CD4-positive, alpha-beta T cell (primary cell): ENCODE measurements around the gene BAZ1B. TPM values are rescaled to one million over a fixed set of nuclear protein-coding genes. Genes with fewer than 3 reads are reported as not detected.

ENCODE experiments used
- ATAC-seq: fragments of 200-7000 bp; cut with Tn5 transposase; one replicate; pipeline ENCODE4 v1.10.0; 2022; ENCODE audit warnings: mild to moderate bottlenecking; ENCODE audit not compliant: poor library complexity
- CTCF ChIA-PET: fragments of 350-600 bp; sonication (Branson Sonifier 250); formaldehyde crosslinking; loops from one replicate; lab custom pipeline; 2021; ENCODE audit warnings: antibody characterized with exemption, inconsistent platforms; lab: Charles Lee
- POLR2A ChIA-PET: fragments of 350-600 bp; sonication (Branson Sonifier 250); formaldehyde crosslinking; loops from one replicate; lab custom pipeline; 2021; ENCODE audit warnings: antibody characterized with exemption, inconsistent platforms; lab: Charles Lee
- DNase-seq, 14 experiments: peaks; one replicate each; pipeline ENCODE4 v3.0.0-alpha.2; 2013 to 2020; ENCODE audit warnings: mixed read lengths in 2 of 14
- H3K27ac ChIP-seq, 2 donors: one replicate each; pipeline versions ENCODE4 v1.5.1 to v1.7.0; 2013; ENCODE audit warnings: low read length in 2 of 2, low read depth in 1 of 2, mild to moderate bottlenecking in 1 of 2
- H3K27me3 ChIP-seq, 2 experiments: 1 replicate in 1 of 2; 2 replicates in 1 of 2; pipeline versions ENCODE4 v1.6.1 to v1.7.0; 2013; ENCODE audit warnings: low read length in 2 of 2, control low read depth in 1 of 2, mild to moderate bottlenecking in 1 of 2, moderate library complexity in 1 of 2; ENCODE audit not compliant: insufficient read depth in 2 of 2, control insufficient read depth in 1 of 2
- H3K36me3 ChIP-seq: one replicate; pipeline ENCODE4 v1.6.1; 2013; ENCODE audit warnings: low read length, control low read depth; ENCODE audit not compliant: insufficient read depth
- H3K4me1 ChIP-seq: one replicate; pipeline ENCODE4 v1.6.1; 2013; ENCODE audit warnings: low read length, control low read depth; ENCODE audit not compliant: insufficient read depth
- H3K4me3 ChIP-seq: one replicate; pipeline ENCODE4 v1.5.1; 2013; ENCODE audit warnings: mild to moderate bottlenecking, low read length, moderate library complexity
- H3K9me3 ChIP-seq, 2 experiments: 1 replicate in 1 of 2; 2 replicates in 1 of 2; pipeline versions ENCODE4 v1.6.1 to v1.7.0; 2013; ENCODE audit warnings: low read length in 2 of 2, mild to moderate bottlenecking in 2 of 2, control low read depth in 1 of 2, moderate library complexity in 1 of 2; ENCODE audit not compliant: control insufficient read depth in 1 of 2, insufficient read depth in 1 of 2
- H3K27ac Mint-ChIP-seq: one replicate; pipeline ENCODE4 v1.8.0; 2020; ENCODE audit warnings: mixed read lengths
- H3K27me3 Mint-ChIP-seq: one replicate; pipeline ENCODE4 v1.8.0; 2021; ENCODE audit warnings: mixed read lengths
- H3K36me3 Mint-ChIP-seq: one replicate; pipeline ENCODE4 v1.8.0; 2021; ENCODE audit warnings: low read depth, mixed read lengths
- H3K4me1 Mint-ChIP-seq: one replicate; pipeline ENCODE4 v1.8.0; 2021; ENCODE audit warnings: low read depth, mixed read lengths
- H3K4me3 Mint-ChIP-seq: one replicate; pipeline ENCODE4 v1.8.0; 2020; ENCODE audit warnings: mild to moderate bottlenecking, mixed read lengths
- H3K9me3 Mint-ChIP-seq: one replicate; pipeline ENCODE4 v1.8.0; 2020; ENCODE audit warnings: mixed read lengths
- CTCF ChIP-seq: fragments of 200-600 bp; IDR thresholded peaks from one replicate; pipeline ENCODE4 v1.8.0; 2022; ENCODE audit warnings: antibody characterized with exemption, mild to moderate bottlenecking
- intact Hi-C, 2 experiments: fragments of 100-400 bp; cut with DNase I in 1 of 2; cut with micrococcal nuclease in 1 of 2; formaldehyde crosslinking; loops; one replicate each; pipeline versions ENCODE4 v1.15.1 to v1.9.0; 2023 to 2025; cut with DNase I, micrococcal nuclease
- total RNA-seq, 174 experiments: library from RNA in 2 of 174; stranded (reverse) in 2 of 174; gene quantifications; one replicate each; pipeline ENCODE4 v1.2.3 and lab custom pipeline; 2021 to 2026

Gene BAZ1B
- total RNA-seq, 2 experiments from 2014 or later = 32.8 to 35.5 TPM

GRCh38 chr7:73515178-73515577, 6.9 kb downstream of the BAZ1B start:
- DNase-seq (peak in 3 of 14 experiments; percentile 24 to 35 (median 32)), ATAC-seq (peak; percentile 34)
- ChIA-PET POLR2A (no interaction called here), CTCF (no interaction called here)
- Mint-ChIP-seq H3K4me3 (no peak overlapping the region), H3K27me3 (no peaks in the 10 kb centered on the region), H3K4me1 (peaks cover 57% of the 10 kb centered on the region), H3K27ac (peak overlapping the region; percentile 39), H3K9me3 (no peaks in the 10 kb centered on the region), H3K36me3 (peaks cover 69% of the 10 kb centered on the region)
- Histone ChIP-seq H3K9me3 (no peaks in the 10 kb centered on the region), H3K4me1 (peaks cover 32% of the 10 kb centered on the region), H3K36me3 (peaks cover 45% of the 10 kb centered on the region), H3K27me3 (no peaks in the 10 kb centered on the region), H3K27ac (no peak overlapping the region), H3K4me3 (no peak overlapping the region)
- intact Hi-C loops = no loop called here
- TF ChIP-seq CTCF = no peak

GRCh38 chr7:73512018-73512780, 9.9 kb downstream of the BAZ1B start:
- no peak overlapping the region for H3K27ac ChIP-seq
- H3K9me3 ChIP-seq = no peaks in the 10 kb centered on the region
- H3K36me3 ChIP-seq = peaks cover 72% of the 10 kb centered on the region
- CTCF ChIA-PET = interaction anchor here (0.8 kb wide), 1 partner anchor 25 kb away, joined by 5 read pairs; no protein-coding TSS in a partner anchor
- H3K4me1 Mint-ChIP-seq = peaks cover 28% of the 10 kb centered on the region
- no peak overlapping the region for H3K4me3 ChIP-seq
- ATAC-seq = no peak
- POLR2A ChIA-PET = interaction anchor here (2.4 kb wide), 1 partner anchor 9 kb away, joined by 8 read pairs; the partner anchor contains the start of gene BAZ1B
- H3K4me1 ChIP-seq = peaks cover 16% of the 10 kb centered on the region
- no peak overlapping the region for H3K27ac Mint-ChIP-seq
- no peak for DNase-seq
- intact Hi-C loops = no loop called here
- peaks cover 75% of the 10 kb centered on the region for H3K36me3 Mint-ChIP-seq
- no peak overlapping the region for H3K4me3 Mint-ChIP-seq
- H3K9me3 Mint-ChIP-seq = no peaks in the 10 kb centered on the region
- no peak for TF ChIP-seq CTCF
- no peaks in the 10 kb centered on the region for H3K27me3 Mint-ChIP-seq
- no peaks in the 10 kb centered on the region for H3K27me3 ChIP-seq

- no peaks in the 10 kb centered on the region for H3K27me3 ChIP-seq
- no peak for DNase-seq
- ChIA-PET POLR2A (interaction anchor here (1.8 kb wide), 1 partner anchor 12 kb away, joined by 3 read pairs; no protein-coding TSS in a partner anchor), CTCF (interaction anchor here (0.9 kb wide), 1 partner anchor 10 kb away, joined by 4 read pairs; no protein-coding TSS in a partner anchor)
- ATAC-seq = no peak
- H3K36me3 ChIP-seq = peaks cover 76% of the 10 kb centered on the region
- H3K4me3 ChIP-seq = no peak overlapping the region
- no peak overlapping the region for H3K27ac ChIP-seq
- H3K4me1 ChIP-seq = peaks cover 5% of the 10 kb centered on the region
- Mint-ChIP-seq H3K27ac (no peak overlapping the region), H3K36me3 (peaks cover 81% of the 10 kb centered on the region), H3K27me3 (no peaks in the 10 kb centered on the region), H3K4me3 (no peak overlapping the region), H3K4me1 (peaks cover 18% of the 10 kb centered on the region), H3K9me3 (no peaks in the 10 kb centered on the region)
- intact Hi-C loops = no loop called here
- no peak for TF ChIP-seq CTCF
- no peaks in the 10 kb centered on the region for H3K9me3 ChIP-seq
Observed at GRCh38 chr7:73509463-73509862, 12.6 kb downstream of the BAZ1B start.
